GM12865 (cell line): ENCODE data around the gene UBR1.

Experiments
- DNase-seq: peaks from one replicate; pipeline ENCODE4 v3.0.0; 2010; ENCODE audit warnings: low read depth
- H3K4me3 ChIP-seq: 2 replicates; pipeline ENCODE4 v1.5.1; 2011; ENCODE audit warnings: mild to moderate bottlenecking, low read depth, low read length, control low read depth
- CTCF ChIP-seq: IDR thresholded peaks from 2 replicates; pipeline ENCODE4 v1.5.1; 2011; ENCODE audit warnings: low read length, control low read depth, low read depth, inconsistent platforms; ENCODE audit not compliant: insufficient read depth; ENCODE audit errors: missing control alignments

The UBR1 gene

DNA sequence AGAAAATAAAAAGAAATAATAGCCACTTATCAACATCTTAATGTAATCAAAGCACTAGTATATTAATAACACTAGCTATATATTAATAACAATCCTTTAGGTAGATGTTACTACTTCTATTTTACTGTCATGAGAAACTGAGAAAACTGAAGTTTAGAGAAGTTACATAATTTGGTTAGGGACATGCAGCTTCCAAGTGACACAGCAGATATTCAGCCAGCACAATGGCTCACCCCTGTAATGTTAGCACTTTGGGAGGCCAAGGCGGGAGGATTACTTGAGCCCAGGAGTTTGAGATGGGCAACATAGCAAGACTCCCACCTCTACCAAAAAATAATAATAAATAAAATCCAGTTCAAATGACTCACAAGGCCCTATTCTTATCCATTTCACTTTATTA is 1.9 kb upstream of the UBR1 start:
- H3K4me3 ChIP-seq: no peak overlapping the region
- TF ChIP-seq CTCF: no peak
- DNase-seq: no peak

- TF ChIP-seq CTCF: no peak
- peak overlapping the region; percentile 80 for H3K4me3 ChIP-seq
- DNase-seq: no peak
Measured at GRCh38 chr15:43106486-43106829, 620 bp upstream of the UBR1 start.

DNA sequence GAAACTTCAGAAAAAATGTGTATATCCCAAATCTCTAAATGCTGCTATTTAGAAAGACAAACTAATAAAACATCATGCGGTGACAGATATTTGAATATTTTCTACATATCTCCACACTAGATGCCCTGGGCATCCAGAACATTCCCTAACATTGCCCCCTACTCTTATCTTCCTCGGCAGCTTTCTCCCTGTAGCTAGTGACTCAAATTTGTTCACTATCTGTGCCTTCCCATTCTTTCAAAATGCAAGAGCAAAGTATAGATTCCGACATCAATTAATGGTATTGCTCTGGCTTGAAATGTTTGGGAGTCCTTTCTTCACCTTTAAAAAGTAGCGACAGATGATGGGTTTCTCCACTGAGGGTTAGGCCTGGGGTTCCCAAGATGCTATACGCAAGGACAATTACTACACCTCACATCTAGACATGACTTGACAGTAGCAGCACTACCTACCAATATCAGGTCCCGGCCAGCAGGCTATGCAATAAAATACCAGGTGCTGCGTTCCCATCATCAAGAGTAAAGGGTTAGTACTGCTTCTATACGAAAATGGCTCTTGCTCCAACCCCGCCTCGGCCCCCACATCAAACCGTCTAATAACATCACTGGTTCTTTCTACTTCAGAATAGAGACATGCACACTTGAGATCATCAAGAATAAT is 631 bp downstream of the UBR1 start:
- no peak for TF ChIP-seq CTCF
- DNase-seq: peak; percentile 44
- H3K4me3 ChIP-seq: peak overlapping the region; percentile 80

- no peak for TF ChIP-seq CTCF
- peak overlapping the region; percentile 80; the same call in 1 of the 2 replicates for H3K4me3 ChIP-seq
- no peak for DNase-seq
Measured at GRCh38 chr15:43104426-43104825, 1.4 kb downstream of the UBR1 start.

- TF ChIP-seq CTCF: no peak
Measured at GRCh38 chr15:43103907-43104306, 1.9 kb downstream of the UBR1 start.

GRCh38 chr15:43102187-43102586 is 3.7 kb downstream of the UBR1 start:
- DNase-seq: no peak
- TF ChIP-seq CTCF: no peak
- no peak overlapping the region for H3K4me3 ChIP-seq

More at GRCh38 chr15:43103907-43104306, 1.9 kb downstream of the UBR1 start:
- no peak overlapping the region for H3K4me3 ChIP-seq
- DNase-seq: no peak

GRCh38 chr15:43100971-43101370 is 4.9 kb downstream of the UBR1 start:
- no peak for DNase-seq
- no peak overlapping the region for H3K4me3 ChIP-seq
- no peak for TF ChIP-seq CTCF
